Spinal cord (tissue), 10 donors: Measurements from ENCODE around the gene IL13. TPM values are rescaled to one million over a fixed set of nuclear protein-coding genes. Genes with fewer than 3 reads are reported as not detected.

Experiments
- DNase-seq, 6 donors: peaks; one replicate each; pipeline versions ENCODE4 v3.0.0 to v3.0.0-alpha.2; 2013 to 2015; ENCODE audit warnings: low spot score in 6 of 6, low read depth in 4 of 6
- H3K27ac ChIP-seq: one replicate; pipeline ENCODE4 v1.5.1; 2013; ENCODE audit warnings: low read depth, low read length, control low read depth
- H3K27me3 ChIP-seq: one replicate; pipeline ENCODE4 v1.6.1; 2013; ENCODE audit warnings: low read length; ENCODE audit not compliant: control insufficient read depth, insufficient read depth
- H3K36me3 ChIP-seq: one replicate; pipeline ENCODE4 v1.6.1; 2013; ENCODE audit warnings: low read length; ENCODE audit not compliant: control insufficient read depth, insufficient read depth
- H3K4me1 ChIP-seq: one replicate; pipeline ENCODE4 v1.6.1; 2013; ENCODE audit warnings: low read length; ENCODE audit not compliant: control insufficient read depth, insufficient read depth
- H3K4me3 ChIP-seq: one replicate; pipeline ENCODE4 v1.5.1; 2013; ENCODE audit warnings: low read depth, low read length, control low read depth
- H3K9me3 ChIP-seq: one replicate; pipeline ENCODE4 v1.6.1; 2013; ENCODE audit warnings: low read length; ENCODE audit not compliant: control insufficient read depth, insufficient read depth
- WGBS: methylation state at CpG from one replicate; pipeline ENCODE4 v1.1.5; 2013; ENCODE audit warnings: missing lambda C conversion rate; ENCODE audit not compliant: insufficient coverage; 5-methylcytosine and 5-hydroxymethylcytosine counted together
- polyA plus RNA-seq, 2 donors: library from polyadenylated mRNA; unstranded; fragments of 120-200 nt; gene quantifications; one replicate each; pipeline ENCODE4 v1.2.1, GENCODE V29; 2013; ENCODE audit not compliant: insufficient read length in 2 of 2
- total RNA-seq, 2 donors: library from RNA; depleted of rRNA in 1 of 2; stranded (reverse); fragments of 120-200 nt in 1 of 2; fragments of >200 nt in 1 of 2; gene quantifications; one replicate each; pipeline versions ENCODE4 v1.2.3 to v1.2.4, GENCODE V29; 2013 to 2014
- donor health status: healthy.

Gene IL13
- total and polyA plus RNA-seq, 4 donors: 0.18 TPM; not detected in 3

- WGBS: 77% methylated on average over 12 of the region's 13 CpGs
- H3K27me3 ChIP-seq: no peaks in the 10 kb centered on the region
- H3K36me3 ChIP-seq: no peaks in the 10 kb centered on the region
- H3K9me3 ChIP-seq: no peaks in the 10 kb centered on the region
- peaks cover 15% of the 10 kb centered on the region for H3K4me1 ChIP-seq
- no peak overlapping the region for H3K27ac ChIP-seq
- no peak overlapping the region for H3K4me3 ChIP-seq
- DNase-seq: no peak
These were observed 6.1 kb downstream of the IL13 start for GRCh38 chr5:132663771-132664695.

- Histone ChIP-seq H3K27ac (no peak overlapping the region), H3K4me1 (peaks cover 15% of the 10 kb centered on the region), H3K9me3 (no peaks in the 10 kb centered on the region), H3K4me3 (no peak overlapping the region), H3K27me3 (no peaks in the 10 kb centered on the region), H3K36me3 (no peaks in the 10 kb centered on the region)
- 94% methylated on average over 6 of the region's 9 CpGs for WGBS
- no peak for DNase-seq
These were observed 6.8 kb downstream of the IL13 start for GRCh38 chr5:132664696-132665209.

- H3K4me1 ChIP-seq: peaks cover 15% of the 10 kb centered on the region
- WGBS: 78% methylated on average over 19 of the region's 21 CpGs
- H3K4me3 ChIP-seq: no peak overlapping the region
- no peaks in the 10 kb centered on the region for H3K36me3 ChIP-seq
- H3K27ac ChIP-seq: no peak overlapping the region
- H3K9me3 ChIP-seq: no peaks in the 10 kb centered on the region
- no peaks in the 10 kb centered on the region for H3K27me3 ChIP-seq
- no peak for DNase-seq
These were observed 7.7 kb downstream of the IL13 start for GRCh38 chr5:132665574-132666080.

- Histone ChIP-seq H3K4me1 (peaks cover 15% of the 10 kb centered on the region), H3K27ac (no peak overlapping the region), H3K27me3 (no peaks in the 10 kb centered on the region), H3K9me3 (no peaks in the 10 kb centered on the region), H3K4me3 (no peak overlapping the region), H3K36me3 (no peaks in the 10 kb centered on the region)
- no peak for DNase-seq
- WGBS: 94% methylated on average over 10 of the region's 16 CpGs
These were observed 8.5 kb downstream of the IL13 start for GRCh38 chr5:132666310-132667123.

- no peak for DNase-seq
- Histone ChIP-seq H3K4me1 (peaks cover 15% of the 10 kb centered on the region), H3K27ac (no peak overlapping the region), H3K27me3 (no peaks in the 10 kb centered on the region), H3K9me3 (no peaks in the 10 kb centered on the region), H3K36me3 (no peaks in the 10 kb centered on the region), H3K4me3 (no peak overlapping the region)
- 92% methylated on average over 4 of the region's 10 CpGs for whole genome bisulfite sequencing
These were observed 9.3 kb downstream of the IL13 start for GRCh38 chr5:132667309-132667708.

GRCh38 chr5:132667761-132668705, 10.1 kb downstream of the IL13 start:
- Histone ChIP-seq H3K4me1 (peaks cover 12% of the 10 kb centered on the region), H3K36me3 (no peaks in the 10 kb centered on the region), H3K4me3 (no peak overlapping the region), H3K9me3 (no peaks in the 10 kb centered on the region), H3K27ac (no peak overlapping the region), H3K27me3 (no peaks in the 10 kb centered on the region)
- WGBS: 67% methylated on average over 22 of the region's 22 CpGs
- DNase-seq: no peak

- no peak for DNase-seq
- H3K9me3 ChIP-seq: no peaks in the 10 kb centered on the region
- H3K4me1 ChIP-seq: peaks cover 9% of the 10 kb centered on the region
- no peaks in the 10 kb centered on the region for H3K27me3 ChIP-seq
- H3K4me3 ChIP-seq: no peak overlapping the region
- H3K27ac ChIP-seq: no peak overlapping the region
- 90% methylated on average over 14 of the region's 14 CpGs for WGBS
- no peaks in the 10 kb centered on the region for H3K36me3 ChIP-seq
These were observed 10.9 kb downstream of the IL13 start for GRCh38 chr5:132668706-132669454.

GRCh38 chr5:132669455-132669820, 11.5 kb downstream of the IL13 start:
- Histone ChIP-seq H3K36me3 (no peaks in the 10 kb centered on the region), H3K4me3 (no peak overlapping the region), H3K9me3 (no peaks in the 10 kb centered on the region), H3K27me3 (no peaks in the 10 kb centered on the region), H3K27ac (no peak overlapping the region), H3K4me1 (peaks cover 5% of the 10 kb centered on the region)
- no peak for DNase-seq
- 87% methylated on average over 5 of the region's 7 CpGs for WGBS
